Naive thymus-derived CD8-positive, alpha-beta T cell (primary cell): ENCODE measurements around the gene ZNF263. TPM values are rescaled to one million over a fixed set of nuclear protein-coding genes. Genes with fewer than 3 reads are reported as not detected.
A peak's percentile ranks its signal among the peaks of the same experiment; 100 is the strongest.
"Not testable (repeated sequence)": the region's sequence is repeated elsewhere in the genome, so short reads cannot be mapped to it uniquely, and the experiment has no call there.

Experiments used
- ATAC-seq, 2 donors: fragments of 150-1000 bp; cut with Tn5 transposase in 1 of 2; sonication (Bioruptor Pico), chemical (Tn5 transposase) in 1 of 2; 1 replicate in 1 of 2; 2 replicates in 1 of 2; pipeline ENCODE4 v1.10.0; 2021; ENCODE audit warnings: mild to moderate bottlenecking in 2 of 2, moderate library complexity in 2 of 2
- POLR2A ChIA-PET: fragments of 350-600 bp; sonication (Branson Sonifier 250); formaldehyde crosslinking; loops from one replicate; lab custom pipeline; 2021; ENCODE audit warnings: antibody characterized with exemption; lab: Charles Lee
- DNase-seq, 10 donors: peaks; one replicate each; pipeline versions ENCODE4 v3.0.0 to v3.0.0-alpha.2; 2020 to 2022
- H3K27ac Mint-ChIP-seq, 10 donors: one replicate each; pipeline ENCODE4 v1.8.0; 2020 to 2022; ENCODE audit warnings: mild to moderate bottlenecking in 10 of 10, mixed read lengths in 10 of 10, moderate library complexity in 4 of 10, inconsistent platforms in 1 of 10
- H3K27me3 Mint-ChIP-seq, 5 donors: one replicate each; pipeline ENCODE4 v1.8.0; 2021 to 2022; ENCODE audit warnings: mixed read lengths in 5 of 5
- H3K36me3 Mint-ChIP-seq, 3 donors: one replicate each; pipeline ENCODE4 v1.8.0; 2020 to 2022; ENCODE audit warnings: mixed read lengths in 3 of 3, mild to moderate bottlenecking in 2 of 3, inconsistent platforms in 1 of 3
- H3K4me1 Mint-ChIP-seq, 4 donors: one replicate each; pipeline ENCODE4 v1.8.0; 2021 to 2022; ENCODE audit warnings: mixed read lengths in 4 of 4
- H3K4me3 Mint-ChIP-seq, 10 donors: one replicate each; pipeline ENCODE4 v1.8.0; 2020 to 2022; ENCODE audit warnings: mild to moderate bottlenecking in 10 of 10, mixed read lengths in 10 of 10, moderate library complexity in 6 of 10, inconsistent platforms in 1 of 10
- H3K9me3 Mint-ChIP-seq, 9 donors: one replicate each; pipeline ENCODE4 v1.8.0; 2020 to 2022; ENCODE audit warnings: mixed read lengths in 9 of 9, mild to moderate bottlenecking in 3 of 9, inconsistent platforms in 1 of 9, moderate library complexity in 1 of 9
- polyA plus RNA-seq, 3 donors: library from polyadenylated mRNA; unstranded; fragments of 300-500 nt; fragmentation: Illumina TruSeq; gene quantifications; one replicate each; pipeline ENCODE4 v1.2.3, GENCODE V29; 2021
- total RNA-seq, 8 experiments: library from RNA in 2 of 8; stranded (reverse) in 2 of 8; gene quantifications; one replicate each; pipeline ENCODE4 v1.2.3 and lab custom pipeline; 2021 to 2026

Gene ZNF263
- total and polyA plus RNA-seq, 5 experiments from 2014 or later = 33.9 to 62.2 (median 54.2) TPM

- DNase-seq = no peak
- H3K27ac Mint-ChIP-seq = no peak overlapping the region
- H3K27me3 Mint-ChIP-seq = peaks cover 0 to 11% (median 1%) of the 10 kb centered on the region in 5 donors
- no peaks in the 10 kb centered on the region for H3K36me3 Mint-ChIP-seq
- peaks cover 0 to 3% (median 0%) of the 10 kb centered on the region in 4 donors for H3K4me1 Mint-ChIP-seq
- ATAC-seq = no peak
- no peaks in the 10 kb centered on the region for H3K9me3 Mint-ChIP-seq
- POLR2A ChIA-PET = interaction anchor here (1.8 kb wide), 1 partner anchor 13 kb away, joined by 5 read pairs; no protein-coding TSS in a partner anchor
- no peak overlapping the region for H3K4me3 Mint-ChIP-seq
Measured at GRCh38 chr16:3249451-3249850, 33.8 kb upstream of the ZNF263 start.

GRCh38 chr16:3252967-3253366 is 30.3 kb upstream of the ZNF263 start:
- no peaks in the 10 kb centered on the region for H3K4me1 Mint-ChIP-seq
- H3K9me3 Mint-ChIP-seq = no peaks in the 10 kb centered on the region
- H3K27ac Mint-ChIP-seq = no peak overlapping the region
- ATAC-seq (no peak), DNase-seq (no peak)
- peaks cover 0 to 6% (median 0%) of the 10 kb centered on the region in 5 donors for H3K27me3 Mint-ChIP-seq
- no peak overlapping the region for H3K4me3 Mint-ChIP-seq
- POLR2A ChIA-PET = interaction anchor here (1.7 to 2.3 kb wide), 2 partner anchors 12 to 70 kb away, joined by 3 to 6 read pairs; no protein-coding TSS in a partner anchor
- H3K36me3 Mint-ChIP-seq = no peaks in the 10 kb centered on the region

GRCh38 chr16:3254309-3254708 is 29.0 kb upstream of the ZNF263 start:
- no peak overlapping the region for H3K4me3 Mint-ChIP-seq
- ATAC-seq = no peak
- POLR2A ChIA-PET = interaction anchor here (1.4 to 2.3 kb wide), 3 partner anchors 9 to 71 kb away, joined by 3 to 6 read pairs (median 6); no protein-coding TSS in a partner anchor
- H3K27ac Mint-ChIP-seq = no peak overlapping the region
- no peaks in the 10 kb centered on the region for H3K36me3 Mint-ChIP-seq
- peaks cover 0 to 5% (median 3%) of the 10 kb centered on the region in 5 donors for H3K27me3 Mint-ChIP-seq
- H3K4me1 Mint-ChIP-seq = peaks cover 0 to 1% (median 0%) of the 10 kb centered on the region in 4 donors
- no peaks in the 10 kb centered on the region for H3K9me3 Mint-ChIP-seq
- DNase-seq = no peak

GRCh38 chr16:3256146-3256865 is 27.0 kb upstream of the ZNF263 start, which contains the start of gene MEFV:
Gene MEFV (minus strand): TSS chr16:3256633. CDS start chr16:3256587, 46 bp downstream.
- no peak for DNase-seq
- peaks cover 0 to 5% (median 3%) of the 10 kb centered on the region in 5 donors for H3K27me3 Mint-ChIP-seq
- no peak within 1 kb of the TSS for H3K27ac Mint-ChIP-seq
- POLR2A ChIA-PET = no interaction called here
- peaks cover 0 to 1% (median 0%) of the 10 kb centered on the region in 4 donors for H3K4me1 Mint-ChIP-seq
- no peak for ATAC-seq
- no peaks in the 10 kb centered on the region for H3K36me3 Mint-ChIP-seq
- no peaks in the 10 kb centered on the region for H3K9me3 Mint-ChIP-seq
- H3K4me3 Mint-ChIP-seq = peak within 1 kb of the TSS in 1 of 10 donors; percentile 61

GRCh38 chr16:3256866-3257465 is 26.3 kb upstream of the ZNF263 start:
- Mint-ChIP-seq H3K4me3 (peak overlapping the region in 1 of 10 donors; percentile 61), H3K36me3 (no peaks in the 10 kb centered on the region), H3K27ac (no peak overlapping the region), H3K4me1 (peaks cover 0 to 2% (median under 1%) of the 10 kb centered on the region in 4 donors), H3K9me3 (no peaks in the 10 kb centered on the region), H3K27me3 (peaks cover 0 to 5% (median 3%) of the 10 kb centered on the region in 5 donors)
- DNase-seq (no peak), ATAC-seq (no peak)
- POLR2A ChIA-PET = no interaction called here

- Mint-ChIP-seq H3K36me3 (no peaks in the 10 kb centered on the region), H3K9me3 (peaks cover 0 to 3% (median 0%) of the 10 kb centered on the region in 9 donors), H3K4me3 (no peak overlapping the region), H3K27me3 (peaks cover 0 to 3% (median 2%) of the 10 kb centered on the region in 5 donors), H3K27ac (no peak overlapping the region), H3K4me1 (peaks cover 11 to 23% (median 21%) of the 10 kb centered on the region in 4 donors)
- DNase-seq (no peak), ATAC-seq (no peak)
- POLR2A ChIA-PET = interaction anchor here (0.5 kb wide), 1 partner anchor 205 kb away, joined by 3 read pairs; no protein-coding TSS in a partner anchor
Measured at GRCh38 chr16:3259836-3260235, 23.5 kb upstream of the ZNF263 start.

GRCh38 chr16:3262517-3262916 is 20.8 kb upstream of the ZNF263 start:
- H3K27ac Mint-ChIP-seq = peak overlapping the region; percentile 96 to 99 (median 98)
- POLR2A ChIA-PET = interaction anchor here (0.6 to 4.1 kb wide), 19 partner anchors 8 to 247 kb away, joined by 3 to 56 read pairs (median 6); partner anchors contain the start of genes TIGD7, TNFRSF12A, ZNF200 and ZNF263

GRCh38 chr16:3264137-3265036 is 18.9 kb upstream of the ZNF263 start:
- POLR2A ChIA-PET = interaction anchor here (0.6 to 4.2 kb wide), 28 partner anchors 9 to 352 kb away, joined by 3 to 56 read pairs (median 6); partner anchors contain the start of genes NAA60, TIGD7, TNFRSF12A and ZNF174
- peak overlapping the region; percentile 96 to 99 (median 98) for H3K27ac Mint-ChIP-seq
- peaks cover 0 to 25% (median 25%) of the 10 kb centered on the region in 3 donors for H3K36me3 Mint-ChIP-seq
- ATAC-seq (peak; percentile 84 to 86), DNase-seq (peak; percentile 95 to 99 (median 98))
- H3K4me3 Mint-ChIP-seq = peak overlapping the region; percentile 86 to 97 (median 92)
- H3K4me1 Mint-ChIP-seq = peaks cover 11 to 44% (median 33%) of the 10 kb centered on the region in 4 donors
- peaks cover 0 to 7% (median 0%) of the 10 kb centered on the region in 9 donors for H3K9me3 Mint-ChIP-seq
- no peaks in the 10 kb centered on the region for H3K27me3 Mint-ChIP-seq

More at GRCh38 chr16:3262517-3262916, 20.8 kb upstream of the ZNF263 start:
- DNase-seq (no peak), ATAC-seq (no peak)
- Mint-ChIP-seq H3K4me1 (peaks cover 11 to 42% (median 34%) of the 10 kb centered on the region in 4 donors), H3K4me3 (peak overlapping the region; percentile 65 to 97 (median 88)), H3K27me3 (peaks cover 0 to 3% (median 0%) of the 10 kb centered on the region in 5 donors), H3K9me3 (peaks cover 0 to 7% (median 0%) of the 10 kb centered on the region in 9 donors), H3K36me3 (peaks cover 0 to 17% (median 10%) of the 10 kb centered on the region in 3 donors)

GRCh38 chr16:3266873-3267537 is 16.3 kb upstream of the ZNF263 start:
- Mint-ChIP-seq H3K27ac (peak overlapping the region in 5 of 10 donors; percentile 15 to 66 (median 56)), H3K9me3 (peaks cover 0 to 10% (median 0%) of the 10 kb centered on the region in 9 donors), H3K4me3 (peak overlapping the region in 3 of 10 donors; percentile 33 to 56 (median 36)), H3K4me1 (peaks cover 9 to 45% (median 33%) of the 10 kb centered on the region in 4 donors), H3K27me3 (no peaks in the 10 kb centered on the region), H3K36me3 (peaks cover 4 to 28% (median 25%) of the 10 kb centered on the region in 3 donors)
- ATAC-seq (no peak), DNase-seq (peak in 2 of 10 donors; percentile 19 to 25)
- POLR2A ChIA-PET = interaction anchor here (0.6 to 4.2 kb wide), 12 partner anchors 10 to 448 kb away, joined by 3 to 13 read pairs (median 5); partner anchors contain the start of genes ZNF213 and ZNF263

GRCh38 chr16:3268294-3268693 is 15.0 kb upstream of the ZNF263 start:
- no peak for ATAC-seq
- POLR2A ChIA-PET = interaction anchor here (0.9 to 1.1 kb wide), 2 partner anchors 10 to 189 kb away, joined by 3 to 5 read pairs; no protein-coding TSS in a partner anchor
- DNase-seq = no peak
- H3K27me3 Mint-ChIP-seq = no peaks in the 10 kb centered on the region
- no peak overlapping the region for H3K4me3 Mint-ChIP-seq
- peaks cover 4 to 28% (median 25%) of the 10 kb centered on the region in 3 donors for H3K36me3 Mint-ChIP-seq
- H3K9me3 Mint-ChIP-seq = peaks cover 0 to 13% (median 0%) of the 10 kb centered on the region in 9 donors
- peak overlapping the region in 1 of 10 donors; percentile 25 for H3K27ac Mint-ChIP-seq
- peaks cover 4 to 36% (median 21%) of the 10 kb centered on the region in 4 donors for H3K4me1 Mint-ChIP-seq

- not testable (repeated sequence) for DNase-seq, H3K4me3 Mint-ChIP-seq, ATAC-seq, H3K27me3 Mint-ChIP-seq, H3K27ac Mint-ChIP-seq
- peaks cover 0 to 19% (median 0%) of the 10 kb centered on the region in 9 donors for H3K9me3 Mint-ChIP-seq
- POLR2A ChIA-PET = interaction anchor here (1.2 kb wide), 1 partner anchor 138 kb away, joined by 3 read pairs; no protein-coding TSS in a partner anchor
- H3K4me1 Mint-ChIP-seq = peaks cover 0 to 20% (median 7%) of the 10 kb centered on the region in 4 donors
- peaks cover 4 to 27% (median 22%) of the 10 kb centered on the region in 3 donors for H3K36me3 Mint-ChIP-seq
Measured at GRCh38 chr16:3270718-3271117, 12.6 kb upstream of the ZNF263 start.
